ENCODE data around the gene COL18A1.

COL18A1 gene

GRCh38 chr21:45508607-45509565, 103.9 kb downstream of the COL18A1 start:
- FAIRE-seq, result no peak

GRCh38 chr21:45509566-45510465, 104.9 kb downstream of the COL18A1 start:
- no peak for DNase-seq (ENCODE audit: extremely low spot score, insufficient read length, low read depth)
- FAIRE-seq, result no peak

More at GRCh38 chr21:45508607-45509565, 103.9 kb downstream of the COL18A1 start:
- no peak for DNase-seq (ENCODE audit: extremely low spot score, insufficient read length, low read depth)

- FAIRE-seq (no peak), DNase-seq (ENCODE audit: extremely low spot score, insufficient read length, low read depth) (no peak)
These were observed 105.5 kb downstream of the COL18A1 start for GRCh38 chr21:45510466-45510955.

GRCh38 chr21:45511007-45511406, 106.0 kb downstream of the COL18A1 start:
- FAIRE-seq, result no peak
- DNase-seq (ENCODE audit: extremely low spot score, insufficient read length, low read depth), result no peak

DNA sequence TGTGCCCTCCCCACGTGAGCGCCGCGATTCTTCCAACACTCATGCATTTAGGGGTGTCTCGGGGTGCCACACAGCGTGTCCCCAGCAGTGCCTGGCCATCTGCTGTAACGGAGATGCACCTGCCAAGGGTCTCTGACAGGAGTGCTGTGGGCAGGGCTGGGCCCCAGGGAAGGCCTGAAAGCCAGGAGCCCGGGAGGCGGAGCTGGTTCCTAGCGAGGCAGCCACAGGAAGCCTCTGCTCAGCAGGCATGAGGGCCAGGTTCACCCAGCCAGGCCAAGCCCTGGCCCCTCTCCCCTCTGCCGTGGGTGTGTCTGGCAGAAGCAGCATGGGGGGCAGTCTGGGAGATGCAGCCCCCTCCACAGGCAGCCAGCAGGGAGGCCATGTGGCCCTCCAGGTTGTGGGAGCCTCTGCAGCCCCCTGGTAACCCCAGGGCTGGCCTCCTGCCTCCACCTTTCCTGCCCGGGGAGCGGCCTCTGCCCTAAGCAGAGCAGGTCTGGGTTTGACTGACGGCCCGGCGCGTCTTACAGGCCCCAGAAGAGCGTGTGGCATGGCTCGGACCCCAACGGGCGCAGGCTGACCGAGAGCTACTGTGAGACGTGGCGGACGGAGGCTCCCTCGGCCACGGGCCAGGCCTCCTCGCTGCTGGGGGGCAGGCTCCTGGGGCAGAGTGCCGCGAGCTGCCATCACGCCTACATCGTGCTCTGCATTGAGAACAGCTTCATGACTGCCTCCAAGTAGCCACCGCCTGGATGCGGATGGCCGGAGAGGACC, 106.9 kb downstream of the COL18A1 start:
- FAIRE-seq (no peak), DNase-seq (ENCODE audit: extremely low spot score, insufficient read length, low read depth) (no peak)

- FAIRE-seq, result no peak
- no peak for DNase-seq (ENCODE audit: extremely low spot score, insufficient read length, low read depth)
These were observed 107.6 kb downstream of the COL18A1 start for GRCh38 chr21:45512626-45513002.

DNA sequence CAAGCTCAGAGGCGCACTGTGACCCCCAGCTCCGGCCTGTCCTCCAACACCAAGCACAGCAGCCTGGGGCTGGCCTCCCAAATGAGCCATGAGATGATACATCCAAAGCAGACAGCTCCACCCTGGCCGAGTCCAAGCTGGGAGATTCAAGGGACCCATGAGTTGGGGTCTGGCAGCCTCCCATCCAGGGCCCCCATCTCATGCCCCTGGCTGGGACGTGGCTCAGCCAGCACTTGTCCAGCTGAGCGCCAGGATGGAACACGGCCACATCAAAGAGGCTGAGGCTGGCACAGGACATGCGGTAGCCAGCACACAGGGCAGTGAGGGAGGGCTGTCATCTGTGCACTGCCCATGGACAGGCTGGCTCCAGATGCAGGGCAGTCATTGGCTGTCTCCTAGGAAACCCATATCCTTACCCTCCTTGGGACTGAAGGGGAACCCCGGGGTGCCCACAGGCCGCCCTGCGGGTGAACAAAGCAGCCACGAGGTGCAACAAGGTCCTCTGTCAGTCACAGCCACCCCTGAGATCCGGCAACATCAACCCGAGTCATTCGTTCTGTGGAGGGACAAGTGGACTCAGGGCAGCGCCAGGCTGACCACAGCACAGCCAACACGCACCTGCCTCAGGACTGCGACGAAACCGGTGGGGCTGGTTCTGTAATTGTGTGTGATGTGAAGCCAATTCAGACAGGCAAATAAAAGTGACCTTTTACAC, 108.2 kb downstream of the COL18A1 start:
- DNase-seq (ENCODE audit: extremely low spot score, insufficient read length, low read depth) (no peak), FAIRE-seq (no peak)

DNA sequence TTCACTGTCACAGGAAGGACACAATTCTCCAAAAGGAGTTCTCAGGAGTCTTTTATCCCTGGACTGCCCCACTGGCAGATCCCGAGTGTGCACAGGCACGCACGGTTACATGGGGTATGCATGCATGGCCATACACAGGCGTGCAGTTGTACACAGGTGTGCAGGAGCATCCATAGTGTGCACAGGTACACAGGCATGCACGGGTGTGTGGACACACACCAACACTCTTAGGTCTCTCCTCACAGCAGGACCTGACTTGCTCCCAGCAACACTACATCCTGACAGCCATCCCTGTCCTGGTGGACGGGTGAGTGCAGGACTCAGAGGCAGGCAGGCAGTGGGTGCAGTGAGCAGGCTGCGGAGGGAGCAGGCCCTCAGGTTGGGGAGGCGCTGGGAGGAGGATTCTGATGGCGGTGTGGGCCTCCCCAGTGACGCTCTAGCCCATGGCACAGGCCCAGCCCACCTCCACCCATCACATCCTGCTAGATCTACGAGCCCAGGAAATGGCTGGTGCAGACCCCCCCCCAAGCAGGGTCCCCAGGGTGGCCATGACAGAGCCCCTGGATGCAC, 108.9 kb downstream of the COL18A1 start:
- no peak for FAIRE-seq
- DNase-seq (ENCODE audit: extremely low spot score, insufficient read length, low read depth), result no peak

DNA sequence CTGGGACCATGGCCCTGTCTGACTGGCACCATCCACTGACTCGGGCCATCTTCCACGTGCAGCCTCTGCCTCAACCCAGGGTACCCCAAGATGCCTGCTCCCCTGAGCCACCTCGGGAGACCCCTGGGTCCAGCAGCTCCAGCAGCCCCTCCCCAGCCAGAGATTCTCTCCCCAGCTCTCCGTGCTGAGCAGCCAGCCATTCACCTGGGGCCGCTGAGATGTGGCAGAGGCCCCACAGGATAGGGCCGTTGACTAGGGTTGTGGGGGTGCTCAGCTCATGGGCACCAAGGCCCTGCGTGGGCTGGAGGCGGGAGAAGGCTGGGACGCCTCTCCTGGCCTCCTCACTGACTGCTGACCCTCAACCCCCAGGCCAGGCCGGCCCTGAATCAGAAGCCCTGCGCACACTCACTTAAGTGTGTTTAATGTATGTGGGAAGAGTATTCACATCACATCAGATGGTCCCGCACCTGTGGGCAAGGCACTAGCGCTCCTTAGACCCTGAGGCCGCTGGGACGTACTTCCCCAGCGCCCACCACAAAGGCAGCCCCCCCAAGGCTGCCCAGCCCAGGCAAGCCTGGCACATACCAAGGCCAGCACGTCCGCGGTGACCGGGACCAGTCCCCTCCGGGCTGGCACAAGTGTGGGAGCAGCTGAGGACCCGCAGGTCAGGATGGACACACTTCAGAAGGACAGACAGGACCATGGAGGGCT, 109.5 kb downstream of the COL18A1 start:
- DNase-seq (ENCODE audit: extremely low spot score, insufficient read length, low read depth) (no peak), FAIRE-seq (no peak)

GRCh38 chr21:45515241-45516061, 110.5 kb downstream of the COL18A1 start:
- FAIRE-seq, result no peak
- no peak for DNase-seq (ENCODE audit: extremely low spot score, insufficient read length, low read depth)

DNA sequence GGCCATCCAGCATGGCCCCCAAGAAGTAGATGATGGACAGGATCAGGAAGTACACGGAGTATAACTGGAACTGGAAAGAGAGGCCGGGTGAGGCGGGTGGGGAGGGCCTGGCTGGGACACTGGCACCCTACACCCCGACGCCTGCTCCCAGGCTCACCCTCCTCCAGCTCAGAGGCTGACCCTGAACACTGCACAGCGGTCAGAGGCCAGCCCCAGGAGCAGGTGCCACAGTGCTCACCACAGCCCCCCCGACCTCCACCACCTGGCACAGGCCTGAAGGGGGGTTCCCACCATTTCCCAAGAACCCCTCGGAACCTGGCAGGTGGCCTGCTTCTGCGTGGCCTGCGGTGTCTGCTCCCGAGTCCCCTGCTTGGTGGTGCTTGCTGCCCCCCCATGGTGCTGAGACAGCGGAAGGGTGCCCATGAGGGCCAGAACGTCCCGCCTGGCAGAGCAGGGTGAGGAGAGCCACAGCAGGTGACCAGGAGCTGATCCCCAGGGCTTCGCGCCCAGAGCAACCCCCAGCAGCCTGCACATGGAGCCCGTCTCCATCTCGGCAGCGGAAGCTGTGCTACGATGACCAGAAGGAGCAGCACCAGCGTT, 111.2 kb downstream of the COL18A1 start:
- DNase-seq (ENCODE audit: extremely low spot score, insufficient read length, low read depth) (no peak), FAIRE-seq (no peak)

DNA sequence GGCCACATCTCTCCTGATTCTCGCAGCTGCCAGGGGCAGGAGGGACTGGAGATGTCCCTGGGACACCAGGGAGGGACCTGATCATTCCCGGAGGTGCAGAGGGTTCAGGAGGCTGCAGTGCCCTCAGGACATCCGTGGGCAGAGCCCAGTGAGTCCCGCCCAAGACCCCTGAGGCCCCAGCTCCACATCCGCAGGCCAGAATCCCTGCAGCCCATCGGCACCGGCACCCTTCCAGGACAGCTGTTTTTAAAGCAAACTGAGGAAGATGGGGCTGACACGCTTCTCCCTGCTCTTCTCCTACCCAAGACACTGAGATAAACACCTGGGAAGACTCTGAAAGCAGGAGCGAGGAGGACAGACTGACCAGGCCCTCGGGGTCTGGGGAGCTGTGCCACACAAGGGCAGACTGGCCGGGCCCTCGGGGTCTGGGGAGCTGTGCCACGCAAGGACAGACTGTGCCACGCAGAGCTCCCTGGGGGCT, 111.7 kb downstream of the COL18A1 start:
- FAIRE-seq, result no peak
- no peak for DNase-seq (ENCODE audit: extremely low spot score, insufficient read length, low read depth)

DNA sequence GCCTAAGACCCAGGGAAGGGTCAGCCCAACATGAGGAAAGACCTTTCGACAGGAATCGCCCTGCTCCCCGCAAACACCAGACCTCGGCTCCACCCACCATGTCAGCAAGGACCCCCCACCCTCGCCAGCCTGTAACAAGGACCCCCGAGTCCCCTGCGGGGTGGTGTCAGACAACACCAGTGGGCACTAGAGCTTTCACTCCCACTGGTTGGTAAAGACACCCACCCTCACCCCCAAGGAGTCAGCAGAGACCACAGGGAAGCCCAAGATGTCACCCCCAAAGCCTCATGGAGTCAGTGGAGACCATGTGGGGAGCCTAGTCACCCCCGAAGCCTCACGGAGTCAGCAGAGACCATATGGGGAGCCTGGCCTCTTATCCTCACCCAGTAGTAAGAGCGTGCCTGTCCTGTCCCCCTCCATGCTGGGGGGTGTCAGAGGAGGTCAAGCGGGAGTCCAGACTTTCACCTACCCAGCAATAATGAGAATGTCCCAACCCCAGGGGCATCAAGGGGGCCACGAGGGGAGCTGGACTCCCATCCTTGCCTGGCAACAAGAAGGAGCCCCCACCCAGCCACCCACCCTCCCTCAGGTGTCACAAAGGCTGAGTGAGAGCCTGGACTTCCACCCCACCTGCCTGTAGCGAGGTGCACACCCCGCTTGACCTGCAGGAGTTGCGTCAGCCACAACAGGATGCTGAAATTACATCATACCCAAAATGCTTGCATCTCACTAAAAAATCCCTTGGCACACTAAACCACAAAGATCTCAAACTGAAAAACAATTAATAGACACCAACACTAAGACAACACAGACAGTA, 112.5 kb downstream of the COL18A1 start:
- FAIRE-seq (peak; percentile 73), DNase-seq (ENCODE audit: extremely low spot score, insufficient read length, low read depth) (no peak)

DNA sequence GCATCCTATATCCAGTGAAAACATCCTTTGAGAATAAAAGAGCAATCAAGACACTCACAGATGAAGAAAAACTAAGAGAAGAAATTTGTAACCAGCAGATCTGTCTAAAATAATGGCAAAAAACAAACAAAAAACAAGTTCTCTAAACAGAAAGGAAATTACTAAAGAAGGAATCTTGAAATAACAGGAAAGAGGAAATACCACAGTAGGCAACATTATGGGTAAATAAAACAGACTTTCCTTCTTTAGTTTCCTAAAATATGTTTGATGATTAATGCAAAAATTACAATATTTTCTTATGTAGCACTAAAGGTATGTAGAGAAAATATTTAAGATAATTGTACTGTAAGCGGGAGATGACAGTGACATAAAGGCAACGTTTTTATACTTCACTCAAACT, 113.8 kb downstream of the COL18A1 start:
- DNase-seq (ENCODE audit: extremely low spot score, insufficient read length, low read depth), result no peak
- no peak for FAIRE-seq

DNA sequence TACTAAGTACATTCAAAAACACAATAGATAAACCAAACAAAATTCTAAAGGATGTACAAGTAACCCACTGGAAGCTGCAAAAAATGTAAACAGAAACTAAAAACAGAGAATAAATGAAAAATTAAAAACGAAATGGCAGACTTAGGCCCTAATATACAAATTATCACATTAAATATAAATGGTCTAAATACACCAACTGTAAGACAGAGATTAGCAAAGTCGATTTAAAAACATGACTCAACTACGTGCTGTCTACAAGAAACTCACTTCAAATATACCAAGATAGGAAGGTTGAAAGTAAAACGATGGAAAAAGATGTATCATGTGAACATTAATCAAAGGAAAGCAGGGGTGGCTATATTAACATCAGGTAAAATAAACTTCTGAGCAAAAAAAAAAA, 114.2 kb downstream of the COL18A1 start:
- no peak for FAIRE-seq
- no peak for DNase-seq (ENCODE audit: extremely low spot score, insufficient read length, low read depth)

- no peak for DNase-seq (ENCODE audit: extremely low spot score, insufficient read length, low read depth)
- FAIRE-seq, result no peak
These were observed 116.3 kb downstream of the COL18A1 start for GRCh38 chr21:45521241-45521640.

Data from GM18507 (cell line).